Lower leg skin (tissue), 4 donors: Measurements from ENCODE around the gene PALB2. TPM values are rescaled to one million over a fixed set of nuclear protein-coding genes. Genes with fewer than 3 reads are reported as not detected.
A peak's percentile ranks its signal among the peaks of the same experiment; 100 is the strongest.

Experiments
- DNase-seq, 2 donors: peaks; one replicate each; pipeline ENCODE4 v3.0.0-alpha.2; 2019; ENCODE audit warnings: low spot score in 2 of 2
- H3K4me3 ChIP-seq: fragments of 200-600 bp; sonication (generic); 2 replicates; pipeline ENCODE4 v1.5.1; 2017; ENCODE audit warnings: mild to moderate bottlenecking, low read depth; ENCODE audit not compliant: poor library complexity, severe bottlenecking
- POLR2A ChIP-seq, 2 donors: fragments of 450-650 bp; IDR thresholded peaks; one replicate each; pipeline ENCODE4 v1.6.1; 2016 to 2017; ENCODE audit warnings: antibody characterized with exemption in 2 of 2, mild to moderate bottlenecking in 1 of 2, moderate library complexity in 1 of 2
- WGBS, 2 donors: methylation state at CpG; one replicate each; pipeline ENCODE4 v1.1.5; 2018; 5-methylcytosine and 5-hydroxymethylcytosine counted together
- intact Hi-C: fragments of 100-400 bp; cut with DNase I; formaldehyde crosslinking; loops from one replicate; pipeline ENCODE4 v1.15.0; 2023; ENCODE audit warnings: low total_unique reads
- total RNA-seq, 4 donors: library from RNA; depleted of rRNA; stranded (reverse); fragments of >200 nt; gene quantifications; one replicate each; pipeline ENCODE4 v1.1.0, GENCODE V29; 2016
- TF ChIP-seq, protein P1 (sequence below), 3 donors: fragments of 450-650 bp; IDR thresholded peaks; one replicate each; pipeline ENCODE4 v1.5.1; 2016; ENCODE audit warnings: antibody characterized with exemption in 3 of 3, mild to moderate bottlenecking in 3 of 3, moderate library complexity in 2 of 3

Gene PALB2
- total RNA-seq, 4 donors from 2014 or later: 10.9 to 16.3 (median 13.0) TPM

- peak overlapping the region; percentile 89 for H3K4me3 ChIP-seq
- WGBS, 2 donors: 2% methylated on average over 27 to 45 of the region's 60 CpGs
- peak in 1 of 2 donors; percentile 21 for DNase-seq
- TF ChIP-seq POLR2A (IDR thresholded peaks at IDR 0.05): no peak
- TF ChIP-seq, protein P1, sequence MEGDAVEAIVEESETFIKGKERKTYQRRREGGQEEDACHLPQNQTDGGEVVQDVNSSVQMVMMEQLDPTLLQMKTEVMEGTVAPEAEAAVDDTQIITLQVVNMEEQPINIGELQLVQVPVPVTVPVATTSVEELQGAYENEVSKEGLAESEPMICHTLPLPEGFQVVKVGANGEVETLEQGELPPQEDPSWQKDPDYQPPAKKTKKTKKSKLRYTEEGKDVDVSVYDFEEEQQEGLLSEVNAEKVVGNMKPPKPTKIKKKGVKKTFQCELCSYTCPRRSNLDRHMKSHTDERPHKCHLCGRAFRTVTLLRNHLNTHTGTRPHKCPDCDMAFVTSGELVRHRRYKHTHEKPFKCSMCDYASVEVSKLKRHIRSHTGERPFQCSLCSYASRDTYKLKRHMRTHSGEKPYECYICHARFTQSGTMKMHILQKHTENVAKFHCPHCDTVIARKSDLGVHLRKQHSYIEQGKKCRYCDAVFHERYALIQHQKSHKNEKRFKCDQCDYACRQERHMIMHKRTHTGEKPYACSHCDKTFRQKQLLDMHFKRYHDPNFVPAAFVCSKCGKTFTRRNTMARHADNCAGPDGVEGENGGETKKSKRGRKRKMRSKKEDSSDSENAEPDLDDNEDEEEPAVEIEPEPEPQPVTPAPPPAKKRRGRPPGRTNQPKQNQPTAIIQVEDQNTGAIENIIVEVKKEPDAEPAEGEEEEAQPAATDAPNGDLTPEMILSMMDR (IDR thresholded peaks at IDR 0.05): no peak
- intact Hi-C loops: loop anchor here (5.0 kb wide), 1 partner anchor 479 kb away; no protein-coding TSS in a partner anchor
These were observed 83.1 kb downstream of the PALB2 start for GRCh38 chr16:23557779-23558702.

DNA sequence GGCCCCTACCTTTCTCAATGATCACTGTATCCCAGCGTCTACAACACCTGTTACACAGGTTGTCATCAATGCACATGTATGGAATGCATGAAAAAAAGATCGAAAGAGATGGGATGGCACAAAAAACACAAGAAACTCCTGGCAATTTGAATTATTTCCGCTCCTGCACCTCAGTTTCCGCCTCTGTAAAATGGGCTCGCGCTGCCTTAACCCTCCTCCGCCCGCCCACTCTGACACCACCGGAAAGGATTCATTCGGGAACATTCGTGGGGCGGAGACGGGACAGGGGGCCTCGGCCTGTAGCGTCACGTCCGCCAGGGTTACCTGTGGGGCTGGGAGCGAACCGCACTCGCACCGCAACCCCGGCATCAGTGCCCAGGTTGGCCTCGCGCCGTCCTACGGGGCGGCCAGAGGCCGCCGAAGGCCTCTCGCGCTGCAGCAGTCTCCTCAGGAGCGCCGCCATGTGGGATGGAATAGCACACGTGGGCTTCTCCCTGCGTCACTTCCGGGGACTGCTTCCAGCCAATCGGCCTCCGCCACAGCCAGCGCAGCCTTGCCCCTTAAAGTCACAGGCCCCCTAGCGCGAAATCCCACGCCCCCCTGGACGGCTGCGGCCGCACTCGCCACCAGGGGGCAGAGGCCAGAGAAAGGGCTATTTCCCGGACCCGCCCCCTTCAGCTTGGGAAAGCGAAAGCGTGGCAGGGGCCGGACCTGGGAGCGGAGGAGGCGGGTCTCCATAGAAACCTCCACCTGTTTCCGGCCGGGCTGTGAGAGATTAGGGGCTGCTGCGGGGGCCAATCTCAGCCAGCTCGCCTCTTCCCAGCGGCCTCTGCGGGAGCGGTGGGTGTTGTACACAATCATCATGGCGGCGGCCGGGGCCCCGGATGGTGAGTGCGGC is 84.0 kb downstream of the PALB2 start, which contains the start of the genes EARS2 and UBFD1:
Gene EARS2 (minus strand): TSS at position 470 of the 898 bp plus-strand sequence. CDS start 7 bp downstream, at position 463.
Gene UBFD1 (plus strand): TSS at position 847 of the 898 bp plus-strand sequence. CDS start 16 bp downstream, at position 863.
- peak; percentile 96 to 100 for DNase-seq
- intact Hi-C loops: loop anchor here (5.0 kb wide), 1 partner anchor 480 kb away; no protein-coding TSS in a partner anchor
- peak within 1 kb of the TSS; percentile 89 for H3K4me3 ChIP-seq
- TF ChIP-seq POLR2A (IDR thresholded peaks at IDR 0.05): no peak
- TF ChIP-seq, protein P1 (IDR thresholded peaks at IDR 0.05): peak in 1 of 3 donors; percentile 94
- WGBS, 2 donors: 2% methylated on average over 33 to 59 of the region's 65 CpGs

- no peak overlapping the region for H3K4me3 ChIP-seq
- intact Hi-C loops: no loop called here
- DNase-seq: no peak
- TF ChIP-seq POLR2A (IDR thresholded peaks at IDR 0.05): no peak
- TF ChIP-seq, protein P1 (IDR thresholded peaks at IDR 0.05): no peak
- 83 to 85% methylated on average over 3 of the region's 3 CpGs for WGBS, 2 donors
These were observed 86.6 kb downstream of the PALB2 start for GRCh38 chr16:23554536-23554935.

Other genes with a start within 250 kb of the PALB2 start
- 10 to 100 TPM; 17.5 to 22.6 (median 18.0) TPM for gene COG7, start 188.1 kb downstream of the PALB2 start, total RNA-seq
- 10 to 100 TPM; 40.7 to 80.4 (median 61.4) TPM for gene GGA2, start 130.8 kb downstream of the PALB2 start, total RNA-seq
- gene EARS2, start 84.0 kb downstream of the PALB2 start, total RNA-seq: 10 to 100 TPM; 16.8 to 27.1 (median 20.7) TPM
- gene UBFD1, start 83.6 kb downstream of the PALB2 start, total RNA-seq: 10 to 100 TPM; 32.5 to 61.3 (median 42.7) TPM
- gene NDUFAB1, start 45.0 kb downstream of the PALB2 start, total RNA-seq: 10 to 100 TPM; 47.8 to 77.8 (median 56.7) TPM
- 10 to 100 TPM; 37.4 to 54.0 (median 46.7) TPM for gene DCTN5, start 156 bp upstream of the PALB2 start, total RNA-seq
- gene PLK1, start 37.6 kb upstream of the PALB2 start, total RNA-seq: 1 to 10 TPM; 2.4 to 5.9 (median 4.4) TPM
- 1 to 10 TPM in 1 of 4 donors, under 1 TPM in 3; 0.25 to 2.4 (median 0.49) TPM for gene ERN2, start 71.9 kb upstream of the PALB2 start, total RNA-seq
- gene CHP2, start 113.7 kb upstream of the PALB2 start, total RNA-seq: 100 to 1,000 TPM; 120 to 176 (median 134) TPM
- 10 to 100 TPM in 2 of 4 donors, 1 to 10 TPM in 2; 7.4 to 21.6 (median 12.9) TPM for gene PRKCB, start 194.7 kb upstream of the PALB2 start, total RNA-seq